HG03378 (cell line): ENCODE results near the gene GPR75.

ENCODE experiments used
- ATAC-seq: cut with Tn5 transposase; IDR thresholded peaks from one replicate; pipeline ENCODE4 v1.9.1; 2021; ENCODE audit warnings: mild to moderate bottlenecking, moderate library complexity; ENCODE audit not compliant: unreplicated experiment

GPR75 gene

GRCh38 chr2:53859206-53860181, at the start of gene GPR75:
Gene GPR75, minus strand, starts transcription at chr2:53859967. Its CDS starts 5,211 bp downstream, at chr2:53854756.
- ATAC-seq = no peak

GRCh38 chr2:53907582-53907981, 47.8 kb upstream of the GPR75 start:
- ATAC-seq = no peak

GRCh38 chr2:53905396-53905795, 45.6 kb upstream of the GPR75 start:
- ATAC-seq = no peak

GRCh38 chr2:53903011-53903410, 43.2 kb upstream of the GPR75 start:
- no peak for ATAC-seq

- ATAC-seq = no peak
These were observed 41.4 kb upstream of the GPR75 start for GRCh38 chr2:53901192-53901591.

GRCh38 chr2:53896864-53897263, 37.1 kb upstream of the GPR75 start:
- ATAC-seq = no peak

- ATAC-seq = no peak
These were observed 26.9 kb upstream of the GPR75 start for GRCh38 chr2:53886406-53887280.

GRCh38 chr2:53884883-53885282, 25.1 kb upstream of the GPR75 start:
- ATAC-seq = no peak

GRCh38 chr2:53881986-53882385, 22.2 kb upstream of the GPR75 start:
- no peak for ATAC-seq

GRCh38 chr2:53881360-53881759, 21.6 kb upstream of the GPR75 start:
- ATAC-seq = no peak

- ATAC-seq = no peak
These were observed 21.0 kb upstream of the GPR75 start for GRCh38 chr2:53880756-53881155.

GRCh38 chr2:53877556-53877955, 17.8 kb upstream of the GPR75 start:
- no peak for ATAC-seq

GRCh38 chr2:53877112-53877511, 17.3 kb upstream of the GPR75 start:
- ATAC-seq = no peak

GRCh38 chr2:53874401-53874950, 14.7 kb upstream of the GPR75 start:
- ATAC-seq = no peak

GRCh38 chr2:53867773-53868172, 8.0 kb upstream of the GPR75 start:
- ATAC-seq = no peak

- ATAC-seq = no peak
These were observed 7.4 kb upstream of the GPR75 start for GRCh38 chr2:53867169-53867568.

- no peak for ATAC-seq
These were observed 6.2 kb upstream of the GPR75 start for GRCh38 chr2:53865962-53866361.

GRCh38 chr2:53865264-53865663, 5.5 kb upstream of the GPR75 start:
- ATAC-seq = no peak

GRCh38 chr2:53863538-53864227, 3.9 kb upstream of the GPR75 start:
- no peak for ATAC-seq

- no peak for ATAC-seq
These were observed 2.1 kb upstream of the GPR75 start for GRCh38 chr2:53861824-53862223.

- ATAC-seq = no peak
These were observed 3.5 kb downstream of the GPR75 start for GRCh38 chr2:53856272-53856671.
